Liver (tissue), 9 donors: ENCODE measurements around the gene ART3. TPM values are rescaled to one million over a fixed set of nuclear protein-coding genes. Genes with fewer than 3 reads are reported as not detected.
"Not testable (repeated sequence)": the region's sequence is repeated elsewhere in the genome, so short reads cannot be mapped to it uniquely, and the experiment has no call there.

Experiments
- DNase-seq: peaks from one replicate; pipeline ENCODE4 v3.0.0-alpha.2; 2017; ENCODE audit warnings: low spot score
- H3K27ac ChIP-seq, 2 donors: one replicate each; pipeline ENCODE4 v1.7.0; 2013; ENCODE audit warnings: inconsistent platforms in 2 of 2, low read length in 2 of 2, control low read depth in 1 of 2, low read depth in 1 of 2, mild to moderate bottlenecking in 1 of 2
- H3K27me3 ChIP-seq, 4 donors: one replicate each; pipeline versions ENCODE4 v1.6.1 to v1.7.0; 2013; ENCODE audit warnings: low read length in 3 of 4, inconsistent platforms in 1 of 4, mild to moderate bottlenecking in 1 of 4, moderate library complexity in 1 of 4; ENCODE audit not compliant: control insufficient read depth in 4 of 4, insufficient read depth in 4 of 4
- H3K36me3 ChIP-seq, 4 donors: one replicate each; pipeline versions ENCODE4 v1.6.1 to v1.7.0; 2013; ENCODE audit warnings: low read length in 3 of 4, mild to moderate bottlenecking in 3 of 4, low read depth in 1 of 4, moderate library complexity in 1 of 4; ENCODE audit not compliant: control insufficient read depth in 4 of 4, insufficient read depth in 3 of 4
- H3K4me1 ChIP-seq, 4 donors: one replicate each; pipeline versions ENCODE4 v1.6.1 to v1.7.0; 2013; ENCODE audit warnings: low read length in 3 of 4, mild to moderate bottlenecking in 3 of 4, moderate library complexity in 1 of 4; ENCODE audit not compliant: control insufficient read depth in 4 of 4, insufficient read depth in 4 of 4
- H3K4me3 ChIP-seq, 3 donors: one replicate each; pipeline versions ENCODE4 v1.6.1 to v1.7.0; 2013; ENCODE audit warnings: low read length in 3 of 3, control low read depth in 1 of 3, low read depth in 1 of 3, mild to moderate bottlenecking in 1 of 3
- H3K9ac ChIP-seq, 2 donors: one replicate each; pipeline ENCODE4 v1.7.0; 2013; ENCODE audit warnings: low read length in 2 of 2, mild to moderate bottlenecking in 2 of 2, moderate library complexity in 2 of 2, control low read depth in 1 of 2, low read depth in 1 of 2
- H3K9me3 ChIP-seq, 4 donors: one replicate each; pipeline versions ENCODE4 v1.6.1 to v1.7.0; 2013; ENCODE audit warnings: low read length in 3 of 4; ENCODE audit not compliant: control insufficient read depth in 4 of 4
- ATF3 ChIP-seq: IDR thresholded peaks from 2 replicates; pipeline ENCODE4 v1.6.1; 2016; ENCODE audit warnings: antibody characterized with exemption
- EGR1 ChIP-seq, 2 donors: IDR thresholded peaks; 2 replicates each; pipeline ENCODE4 v1.6.1; 2016 to 2018; ENCODE audit warnings: antibody characterized with exemption in 2 of 2, low read depth in 2 of 2
- FOXA1 ChIP-seq: IDR thresholded peaks from 2 replicates; pipeline ENCODE4 v1.6.1; 2016; ENCODE audit warnings: antibody characterized with exemption
- FOXA2 ChIP-seq: IDR thresholded peaks from 2 replicates; pipeline ENCODE4 v1.6.1; 2016; ENCODE audit warnings: antibody characterized with exemption
- GABPA ChIP-seq, 2 donors: IDR thresholded peaks in 1 of 2; conservative IDR thresholded peaks in 1 of 2; 2 replicates each; pipeline ENCODE4 v1.6.1; 2016; ENCODE audit warnings: antibody characterized with exemption in 2 of 2, mild to moderate bottlenecking in 1 of 2, moderate library complexity in 1 of 2
- HNF4A ChIP-seq, 2 donors: conservative IDR thresholded peaks; 2 replicates each; pipeline ENCODE4 v1.6.1; 2016; ENCODE audit warnings: antibody characterized with exemption in 2 of 2, mild to moderate bottlenecking in 2 of 2
- HNF4G ChIP-seq: IDR thresholded peaks from 2 replicates; pipeline ENCODE4 v1.6.1; 2016; ENCODE audit warnings: antibody characterized with exemption
- JUND ChIP-seq, 2 donors: IDR thresholded peaks; 2 replicates each; pipeline ENCODE4 v1.6.1; 2016; ENCODE audit warnings: antibody characterized with exemption in 2 of 2
- MAX ChIP-seq: IDR thresholded peaks from 2 replicates; pipeline ENCODE4 v1.6.1; 2016; ENCODE audit warnings: antibody characterized with exemption
- NR2F2 ChIP-seq: IDR thresholded peaks from 2 replicates; pipeline ENCODE4 v1.6.1; 2016; ENCODE audit warnings: antibody characterized with exemption
- RAD21 ChIP-seq, 2 donors: IDR thresholded peaks; 2 replicates each; pipeline ENCODE4 v1.6.1; 2016; ENCODE audit warnings: antibody characterized with exemption in 2 of 2, mild to moderate bottlenecking in 2 of 2
- RXRA ChIP-seq, 2 donors: IDR thresholded peaks; 2 replicates each; pipeline ENCODE4 v1.6.1; 2017 to 2018; ENCODE audit warnings: antibody characterized with exemption in 2 of 2, mild to moderate bottlenecking in 1 of 2
- SP1 ChIP-seq: IDR thresholded peaks from 2 replicates; pipeline ENCODE4 v1.6.1; 2018; ENCODE audit warnings: antibody characterized with exemption, mild to moderate bottlenecking
- TAF1 ChIP-seq: conservative IDR thresholded peaks from 2 replicates; pipeline ENCODE4 v1.6.1; 2016; ENCODE audit warnings: antibody characterized with exemption, mild to moderate bottlenecking
- YY1 ChIP-seq: IDR thresholded peaks from 2 replicates; pipeline ENCODE4 v1.6.1; 2016; ENCODE audit warnings: antibody characterized with exemption, mild to moderate bottlenecking
- WGBS: extraction: QIAGEN DNeasy Blood & Tissue Kit; methylation state at CpG from one replicate; pipeline ENCODE4 v1.1.7; 2013; 5-methylcytosine and 5-hydroxymethylcytosine counted together
- polyA plus RNA-seq, 2 donors: library from polyadenylated mRNA; stranded (reverse) in 1 of 2; unstranded in 1 of 2; fragments of 200-250 nt in 1 of 2; fragments of >200 nt in 1 of 2; fragmentation: Nextera tagmentation in 1 of 2; extraction: Ambion mirVana in 1 of 2; gene quantifications; one replicate each; pipeline versions ENCODE4 v1.2.1 to v1.2.3, GENCODE V29; 2013 to 2015
- total RNA-seq, 2 donors: library from RNA; depleted of rRNA; stranded (reverse); fragments of >200 nt; gene quantifications; one replicate each; pipeline ENCODE4 v1.2.3, GENCODE V29; 2014
- TF ChIP-seq, protein P1 (sequence below): IDR thresholded peaks from 2 replicates; pipeline ENCODE4 v1.6.1; 2016; ENCODE audit warnings: antibody characterized with exemption
- TF ChIP-seq, protein P2 (sequence below): fragments of 150-350 bp; IDR thresholded peaks from 2 replicates; pipeline ENCODE4 v1.5.1; 2017; ENCODE audit warnings: improper control_type of control experiment, low read depth, low read length; ENCODE audit not compliant: missing input control
- TF ChIP-seq, protein P3 (sequence below): IDR thresholded peaks from 2 replicates; pipeline ENCODE4 v1.6.1; 2016; ENCODE audit warnings: antibody characterized with exemption, mild to moderate bottlenecking
- donor health status: healthy.
- donor health status: healthy.
- donor health status: healthy.
- donor health status: healthy.
- donor health status: healthy.

The ART3 gene
- total and polyA plus RNA-seq, 4 donors, result 0.08 TPM; not detected in 3

GRCh38 chr4:76050560-76051050, 23.9 kb upstream of the ART3 start:
- 93% methylated on average over 27 of the region's 27 CpGs for WGBS
- not testable (repeated sequence) for DNase-seq, H3K27me3 ChIP-seq, H3K4me1 ChIP-seq, H3K27ac ChIP-seq, H3K4me3 ChIP-seq, H3K36me3 ChIP-seq, H3K9me3 ChIP-seq, H3K9ac ChIP-seq

GRCh38 chr4:76053730-76054129, 20.8 kb upstream of the ART3 start:
- no peak for TF ChIP-seq MAX
- no peak for TF ChIP-seq EGR1 (IDR thresholded peaks at IDR 0.05; ENCODE audit: low read depth in 2 of 2)
- TF ChIP-seq SP1, result no peak
- TF ChIP-seq RAD21 (IDR thresholded peaks at IDR 0.05), result no peak
- TF ChIP-seq, protein P1, sequence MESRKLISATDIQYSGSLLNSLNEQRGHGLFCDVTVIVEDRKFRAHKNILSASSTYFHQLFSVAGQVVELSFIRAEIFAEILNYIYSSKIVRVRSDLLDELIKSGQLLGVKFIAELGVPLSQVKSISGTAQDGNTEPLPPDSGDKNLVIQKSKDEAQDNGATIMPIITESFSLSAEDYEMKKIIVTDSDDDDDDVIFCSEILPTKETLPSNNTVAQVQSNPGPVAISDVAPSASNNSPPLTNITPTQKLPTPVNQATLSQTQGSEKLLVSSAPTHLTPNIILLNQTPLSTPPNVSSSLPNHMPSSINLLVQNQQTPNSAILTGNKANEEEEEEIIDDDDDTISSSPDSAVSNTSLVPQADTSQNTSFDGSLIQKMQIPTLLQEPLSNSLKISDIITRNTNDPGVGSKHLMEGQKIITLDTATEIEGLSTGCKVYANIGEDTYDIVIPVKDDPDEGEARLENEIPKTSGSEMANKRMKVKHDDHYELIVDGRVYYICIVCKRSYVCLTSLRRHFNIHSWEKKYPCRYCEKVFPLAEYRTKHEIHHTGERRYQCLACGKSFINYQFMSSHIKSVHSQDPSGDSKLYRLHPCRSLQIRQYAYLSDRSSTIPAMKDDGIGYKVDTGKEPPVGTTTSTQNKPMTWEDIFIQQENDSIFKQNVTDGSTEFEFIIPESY, result no peak
- TF ChIP-seq, protein P2, sequence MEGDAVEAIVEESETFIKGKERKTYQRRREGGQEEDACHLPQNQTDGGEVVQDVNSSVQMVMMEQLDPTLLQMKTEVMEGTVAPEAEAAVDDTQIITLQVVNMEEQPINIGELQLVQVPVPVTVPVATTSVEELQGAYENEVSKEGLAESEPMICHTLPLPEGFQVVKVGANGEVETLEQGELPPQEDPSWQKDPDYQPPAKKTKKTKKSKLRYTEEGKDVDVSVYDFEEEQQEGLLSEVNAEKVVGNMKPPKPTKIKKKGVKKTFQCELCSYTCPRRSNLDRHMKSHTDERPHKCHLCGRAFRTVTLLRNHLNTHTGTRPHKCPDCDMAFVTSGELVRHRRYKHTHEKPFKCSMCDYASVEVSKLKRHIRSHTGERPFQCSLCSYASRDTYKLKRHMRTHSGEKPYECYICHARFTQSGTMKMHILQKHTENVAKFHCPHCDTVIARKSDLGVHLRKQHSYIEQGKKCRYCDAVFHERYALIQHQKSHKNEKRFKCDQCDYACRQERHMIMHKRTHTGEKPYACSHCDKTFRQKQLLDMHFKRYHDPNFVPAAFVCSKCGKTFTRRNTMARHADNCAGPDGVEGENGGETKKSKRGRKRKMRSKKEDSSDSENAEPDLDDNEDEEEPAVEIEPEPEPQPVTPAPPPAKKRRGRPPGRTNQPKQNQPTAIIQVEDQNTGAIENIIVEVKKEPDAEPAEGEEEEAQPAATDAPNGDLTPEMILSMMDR, result no peak
- TF ChIP-seq FOXA2, result no peak
- TF ChIP-seq NR2F2, result no peak
- no peak for TF ChIP-seq TAF1
- no peak for TF ChIP-seq HNF4G
- TF ChIP-seq RXRA (IDR thresholded peaks at IDR 0.05), result no peak
- TF ChIP-seq GABPA (IDR thresholded peaks at IDR 0.05 in 1 of 2, conservative IDR thresholded peaks at IDR 0.05 in 1 of 2), result no peak
- TF ChIP-seq JUND (IDR thresholded peaks at IDR 0.05), result no peak
- TF ChIP-seq FOXA1, result no peak
- TF ChIP-seq ATF3, result no peak
- TF ChIP-seq HNF4A (conservative IDR thresholded peaks at IDR 0.05), result no peak
- TF ChIP-seq YY1, result no peak
- TF ChIP-seq, protein P3, sequence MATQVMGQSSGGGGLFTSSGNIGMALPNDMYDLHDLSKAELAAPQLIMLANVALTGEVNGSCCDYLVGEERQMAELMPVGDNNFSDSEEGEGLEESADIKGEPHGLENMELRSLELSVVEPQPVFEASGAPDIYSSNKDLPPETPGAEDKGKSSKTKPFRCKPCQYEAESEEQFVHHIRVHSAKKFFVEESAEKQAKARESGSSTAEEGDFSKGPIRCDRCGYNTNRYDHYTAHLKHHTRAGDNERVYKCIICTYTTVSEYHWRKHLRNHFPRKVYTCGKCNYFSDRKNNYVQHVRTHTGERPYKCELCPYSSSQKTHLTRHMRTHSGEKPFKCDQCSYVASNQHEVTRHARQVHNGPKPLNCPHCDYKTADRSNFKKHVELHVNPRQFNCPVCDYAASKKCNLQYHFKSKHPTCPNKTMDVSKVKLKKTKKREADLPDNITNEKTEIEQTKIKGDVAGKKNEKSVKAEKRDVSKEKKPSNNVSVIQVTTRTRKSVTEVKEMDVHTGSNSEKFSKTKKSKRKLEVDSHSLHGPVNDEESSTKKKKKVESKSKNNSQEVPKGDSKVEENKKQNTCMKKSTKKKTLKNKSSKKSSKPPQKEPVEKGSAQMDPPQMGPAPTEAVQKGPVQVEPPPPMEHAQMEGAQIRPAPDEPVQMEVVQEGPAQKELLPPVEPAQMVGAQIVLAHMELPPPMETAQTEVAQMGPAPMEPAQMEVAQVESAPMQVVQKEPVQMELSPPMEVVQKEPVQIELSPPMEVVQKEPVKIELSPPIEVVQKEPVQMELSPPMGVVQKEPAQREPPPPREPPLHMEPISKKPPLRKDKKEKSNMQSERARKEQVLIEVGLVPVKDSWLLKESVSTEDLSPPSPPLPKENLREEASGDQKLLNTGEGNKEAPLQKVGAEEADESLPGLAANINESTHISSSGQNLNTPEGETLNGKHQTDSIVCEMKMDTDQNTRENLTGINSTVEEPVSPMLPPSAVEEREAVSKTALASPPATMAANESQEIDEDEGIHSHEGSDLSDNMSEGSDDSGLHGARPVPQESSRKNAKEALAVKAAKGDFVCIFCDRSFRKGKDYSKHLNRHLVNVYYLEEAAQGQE, result no peak
- no peak overlapping the region for H3K9ac ChIP-seq
- no peak overlapping the region for H3K4me3 ChIP-seq
- no peak for DNase-seq
- no peak overlapping the region for H3K27ac ChIP-seq
- H3K36me3 ChIP-seq, result no peaks in the 10 kb centered on the region
- H3K27me3 ChIP-seq, result no peaks in the 10 kb centered on the region
- no peaks in the 10 kb centered on the region for H3K9me3 ChIP-seq
- H3K4me1 ChIP-seq, result peaks cover 0 to 4% (median under 1%) of the 10 kb centered on the region in 4 donors
- 60% methylated on average over 4 of the region's 4 CpGs for WGBS
